Lung (tissue), 12 donors: Measurements from ENCODE around the gene CEP170B. TPM values are rescaled to one million over a fixed set of nuclear protein-coding genes. Genes with fewer than 3 reads are reported as not detected.

Source experiments
- ATAC-seq: fragments of 200-7000 bp; cut with Tn5 transposase; one replicate; pipeline ENCODE4 v1.9.1; 2020; ENCODE audit warnings: moderate number of reproducible peaks; ENCODE audit not compliant: insufficient read depth, low FRiP score
- DNase-seq, 3 donors: peaks; one replicate each; pipeline ENCODE4 v3.0.0-alpha.2; 2013 to 2017
- H3K27ac ChIP-seq, 2 donors: one replicate each; pipeline ENCODE4 v1.5.1; 2013; ENCODE audit warnings: mild to moderate bottlenecking in 2 of 2, moderate library complexity in 2 of 2, control low read depth in 1 of 2, inconsistent platforms in 1 of 2, low read depth in 1 of 2, low read length in 1 of 2
- H3K27me3 ChIP-seq, 3 donors: one replicate each; pipeline ENCODE4 v1.5.1; 2013; ENCODE audit warnings: low read length in 2 of 3; ENCODE audit not compliant: control insufficient read depth in 3 of 3, insufficient read depth in 3 of 3
- H3K36me3 ChIP-seq, 4 donors: one replicate each; pipeline ENCODE4 v1.5.1; 2013; ENCODE audit warnings: low read length in 4 of 4, mild to moderate bottlenecking in 1 of 4, moderate library complexity in 1 of 4; ENCODE audit not compliant: control insufficient read depth in 4 of 4, insufficient read depth in 4 of 4
- H3K4me1 ChIP-seq, 5 donors: one replicate each; pipeline ENCODE4 v1.5.1; 2013; ENCODE audit warnings: low read length in 5 of 5, mild to moderate bottlenecking in 2 of 5, moderate library complexity in 1 of 5; ENCODE audit not compliant: control insufficient read depth in 5 of 5, insufficient read depth in 5 of 5
- H3K4me3 ChIP-seq: one replicate; pipeline ENCODE4 v1.5.1; 2013; ENCODE audit warnings: mild to moderate bottlenecking, control low read depth, moderate library complexity
- H3K9ac ChIP-seq, 2 donors: one replicate each; pipeline ENCODE4 v1.5.1; 2013; ENCODE audit warnings: low read length in 2 of 2, control low read depth in 1 of 2; ENCODE audit not compliant: insufficient read depth in 1 of 2
- H3K9me3 ChIP-seq, 4 donors: one replicate each; pipeline ENCODE4 v1.5.1; 2013; ENCODE audit warnings: low read length in 3 of 4, mild to moderate bottlenecking in 1 of 4, moderate library complexity in 1 of 4; ENCODE audit not compliant: control insufficient read depth in 4 of 4, insufficient read depth in 3 of 4
- CTCF ChIP-seq: IDR thresholded peaks from 2 replicates; pipeline ENCODE4 v1.5.1; 2012; ENCODE audit warnings: mild to moderate bottlenecking; ENCODE audit errors: control extremely low read depth, extremely low read depth
- WGBS, 2 donors: extraction: QIAGEN DNeasy Blood & Tissue Kit; methylation state at CpG; one replicate each; pipeline ENCODE4 v1.1.7; 2013; 5-methylcytosine and 5-hydroxymethylcytosine counted together
- polyA plus RNA-seq, 2 donors: library from polyadenylated mRNA; stranded (reverse); fragments of 200-250 nt; gene quantifications; one replicate each; pipeline ENCODE4 v1.2.1, GENCODE V29; 2013
- total RNA-seq, 2 donors: library from RNA; depleted of rRNA in 1 of 2; stranded (reverse); fragments of >200 nt in 1 of 2; gene quantifications; one replicate each; pipeline ENCODE4 v1.2.1, GENCODE V29; 2014 to 2021
- donor health status: control.
- donor health status: control.
- donor health status: Bipolar disorder and iron deficiency.
- donor health status: healthy.
- donor health status: DM: yes; HTN: yes; CAD: no.

CEP170B gene
- total and polyA plus RNA-seq, 4 donors: 12.1 to 50.3 (median 15.1) TPM

GRCh38 chr14:104926619-104927431 lies 61.8 kb downstream of the CEP170B start:
- TF ChIP-seq CTCF: no peak
- 35 to 50% methylated on average over 21 of the region's 21 CpGs for WGBS, 2 donors
- ATAC-seq (no peak), DNase-seq (no peak)
- H3K27me3 ChIP-seq: no peaks in the 10 kb centered on the region
- no peak overlapping the region for H3K4me3 ChIP-seq
- no peak overlapping the region for H3K27ac ChIP-seq
- no peaks in the 10 kb centered on the region for H3K36me3 ChIP-seq
- H3K4me1 ChIP-seq: no peaks in the 10 kb centered on the region
- peaks cover 0 to 7% (median 2%) of the 10 kb centered on the region in 4 donors for H3K9me3 ChIP-seq
- H3K9ac ChIP-seq: no peak overlapping the region

- no peak for TF ChIP-seq CTCF
- Histone ChIP-seq H3K9me3 (peaks cover 0 to 7% (median 2%) of the 10 kb centered on the region in 4 donors), H3K27ac (no peak overlapping the region), H3K4me1 (peaks cover 0 to 4% (median 0%) of the 10 kb centered on the region in 5 donors), H3K27me3 (no peaks in the 10 kb centered on the region), H3K4me3 (no peak overlapping the region), H3K36me3 (no peaks in the 10 kb centered on the region), H3K9ac (no peak overlapping the region)
- WGBS, 2 donors: 65 to 82% methylated on average over 9 to 10 of the region's 10 CpGs
- DNase-seq (no peak), ATAC-seq (no peak)
Observed at GRCh38 chr14:104927432-104927816, 62.4 kb downstream of the CEP170B start.

GRCh38 chr14:104927901-104928300 lies 62.8 kb downstream of the CEP170B start:
- 66 to 71% methylated on average over 8 of the region's 8 CpGs for WGBS, 2 donors
- ATAC-seq: no peak
- no peaks in the 10 kb centered on the region for H3K36me3 ChIP-seq
- peaks cover 0 to 7% (median 2%) of the 10 kb centered on the region in 4 donors for H3K9me3 ChIP-seq
- H3K4me3 ChIP-seq: no peak overlapping the region
- H3K27ac ChIP-seq: no peak overlapping the region
- H3K9ac ChIP-seq: no peak overlapping the region
- no peaks in the 10 kb centered on the region for H3K27me3 ChIP-seq
- no peak for DNase-seq
- TF ChIP-seq CTCF: no peak
- H3K4me1 ChIP-seq: peaks cover 0 to 7% (median 0%) of the 10 kb centered on the region in 5 donors
